ENCODE measurements around the gene CTSL. TPM values are rescaled to one million over a fixed set of nuclear protein-coding genes. Genes with fewer than 3 reads are reported as not detected.

Gene CTSL
- total RNA-seq, 1 experiment from 2014 or later, result not detected

Other genes with a start within 250 kb of the CTSL start
- not detected in 2 replicates for gene DAPK1, start 228.3 kb upstream of the CTSL start, total RNA-seq (2014; rRNA removed; shearing (Covaris generic); ENCODE audit: low replicate concordance)
- not detected in 2 replicates for gene SPATA31E1, start 156.8 kb downstream of the CTSL start, total RNA-seq (2014; rRNA removed; shearing (Covaris generic); ENCODE audit: low replicate concordance)
- not detected in 2 replicates for gene SPATA31C1, start 191.8 kb downstream of the CTSL start, total RNA-seq (2014; rRNA removed; shearing (Covaris generic); ENCODE audit: low replicate concordance)
- not detected in 2 replicates for gene CDK20, start 248.4 kb downstream of the CTSL start, total RNA-seq (2014; rRNA removed; shearing (Covaris generic); ENCODE audit: low replicate concordance)

All from Karpas-422 (cell line).